K562 (cell line): Measurements from ENCODE around the gene GTF2H4. TPM values are rescaled to one million over a fixed set of nuclear protein-coding genes. Genes with fewer than 3 reads are reported as not detected.

Source experiments
- ATAC-seq: fragments of 200-7000 bp; cut with Tn5 transposase; 3 replicates; pipeline ENCODE4 v1.9.1; 2020; ENCODE audit warnings: moderate library complexity
- BruUV-seq: library from RNA; stranded (reverse); fragments of 400-500 nt; replicated peaks from 2 replicates; lab custom pipeline; 2021; lab: Mats Ljungman, UMichigan
- CTCF ChIA-PET: fragments of 300-600 bp; formaldehyde crosslinking; extraction: SDS; loops from one replicate; lab custom pipeline; 2021; ENCODE audit warnings: low intra/inter-chr PET ratio; lab: Yijun Ruan, JAX
- POLR2A ChIA-PET: fragments of 300-600, 350-650 bp; sonication (Branson Sonifier 250); formaldehyde crosslinking; extraction: SDS; loops from one replicate; lab custom pipeline; 2021; ENCODE audit warnings: antibody characterized with exemption, inconsistent platforms; lab: Yijun Ruan, JAX
- DNase-seq, 4 experiments: peaks; one replicate each; pipeline versions ENCODE4 v3.0.0 to v3.0.0-alpha.2; 2011 to 2018; ENCODE audit warnings: low spot score in 3 of 4, mixed read lengths in 3 of 4; ENCODE audit errors: extremely low read depth in 1 of 4
- FAIRE-seq: peaks from 2 replicates; lab custom pipeline; 2011; peaks lifted over from hg19 to GRCh38; lab: Jason Lieb, UNC
- H2AFZ ChIP-seq: 2 replicates; pipeline ENCODE4 v1.6.0; 2011; ENCODE audit warnings: low read depth, low read length, control low read depth, inconsistent platforms
- H3K27ac ChIP-seq: fragments of 200-600 bp; 3 replicates; pipeline ENCODE4 v1.8.0; 2011; ENCODE audit warnings: low read depth, mild to moderate bottlenecking, control low read depth, inconsistent platforms, low read length, moderate library complexity, mixed read lengths; ENCODE audit errors: extremely low read depth
- H3K27me3 ChIP-seq, 2 experiments: fragments of 300-600 bp in 1 of 2; 2 replicates in 1 of 2; 3 replicates in 1 of 2; pipeline versions ENCODE4 v1.6.0 to v1.8.0; 2011; ENCODE audit warnings: inconsistent platforms in 2 of 2, low read length in 2 of 2, mild to moderate bottlenecking in 1 of 2, mixed read lengths in 1 of 2, moderate library complexity in 1 of 2; ENCODE audit not compliant: control insufficient read depth in 2 of 2, insufficient read depth in 2 of 2
- H3K36me3 ChIP-seq: fragments of 300-600 bp; 3 replicates; pipeline ENCODE4 v1.8.0; 2011; ENCODE audit warnings: mild to moderate bottlenecking, low read length, inconsistent platforms; ENCODE audit not compliant: control insufficient read depth, insufficient read depth
- H3K4me1 ChIP-seq, 2 experiments: fragments of 200-600 bp in 1 of 2; replicated peaks in 1 of 2; 2 replicates in 1 of 2; 3 replicates in 1 of 2; pipeline versions ENCODE4 v1.5.1 to v1.8.0; 2011; ENCODE audit warnings: inconsistent platforms in 2 of 2, low read length in 2 of 2, mild to moderate bottlenecking in 1 of 2, mixed read lengths in 1 of 2, moderate library complexity in 1 of 2; ENCODE audit not compliant: control insufficient read depth in 2 of 2, insufficient read depth in 2 of 2
- H3K4me2 ChIP-seq: 2 replicates; pipeline ENCODE4 v1.6.1; 2011; ENCODE audit warnings: low read length, control low read depth, inconsistent platforms, mixed read lengths; ENCODE audit not compliant: insufficient read depth
- H3K4me3 ChIP-seq: fragments of 200-600 bp; sonication (generic), shearing (Covaris generic); 2 replicates; pipeline ENCODE4 v1.5.1; 2016; ENCODE audit warnings: control low read depth, inconsistent platforms
- H3K79me2 ChIP-seq: fragments of 200-600 bp; 3 replicates; pipeline ENCODE4 v1.8.0; 2011; ENCODE audit warnings: low read length, inconsistent platforms; ENCODE audit not compliant: control insufficient read depth, insufficient read depth
- H3K9ac ChIP-seq, 2 experiments: 2 replicates each; pipeline versions ENCODE4 v1.6.0 to v1.6.1; 2011; ENCODE audit warnings: low read depth in 2 of 2, low read length in 2 of 2, control low read depth in 1 of 2, inconsistent platforms in 1 of 2, mild to moderate bottlenecking in 1 of 2, mixed read lengths in 1 of 2; ENCODE audit not compliant: insufficient read depth in 1 of 2
- H3K9me1 ChIP-seq: one replicate; pipeline ENCODE4 v1.6.0; 2011; ENCODE audit warnings: inconsistent platforms, mild to moderate bottlenecking, low read length, moderate library complexity; ENCODE audit not compliant: control insufficient read depth, insufficient read depth
- H3K9me3 ChIP-seq: replicated peaks from 2 replicates; pipeline ENCODE4 v1.5.1; 2011; ENCODE audit warnings: low read depth, low read length, inconsistent platforms; ENCODE audit not compliant: control insufficient read depth, insufficient read depth
- H4K20me1 ChIP-seq: replicated peaks from 2 replicates; pipeline ENCODE4 v1.6.1; 2011; ENCODE audit warnings: low read length, inconsistent platforms, mixed read lengths; ENCODE audit not compliant: control insufficient read depth, insufficient read depth
- DPF2 ChIP-seq: fragments of 450-650 bp; IDR thresholded peaks from 2 replicates; pipeline ENCODE4 v1.6.1; 2016
- EWSR1 ChIP-seq: fragments of 450-650 bp; IDR thresholded peaks from 2 replicates; pipeline ENCODE4 v1.6.1; 2018; ENCODE audit warnings: borderline replicate concordance, mild to moderate bottlenecking, low read depth, moderate library complexity; ENCODE audit not compliant: partially characterized antibody
- EZH2 ChIP-seq: IDR thresholded peaks from 2 replicates; pipeline ENCODE4 v1.6.1; 2012; ENCODE audit warnings: low read depth, mild to moderate bottlenecking, inconsistent platforms, low read length, borderline replicate concordance
- HDAC8 ChIP-seq: fragments of 450-650 bp; IDR thresholded peaks from 2 replicates; pipeline ENCODE4 v1.6.1; 2016; ENCODE audit warnings: mild to moderate bottlenecking, missing genetic modification characterization, moderate library complexity, missing compliant biosample characterization
- HMG20B ChIP-seq: fragments of 250-450 bp; sonication (Bioruptor Pico); IDR thresholded peaks from 2 replicates; pipeline ENCODE4 v1.5.0; 2021; ENCODE audit warnings: mild to moderate bottlenecking
- IRF2 ChIP-seq: sonication (generic); formaldehyde crosslinking; IDR thresholded peaks from 2 replicates; pipeline ENCODE4 v1.8.1; 2022; ENCODE audit warnings: mild to moderate bottlenecking, missing genetic modification reagents
- KLF16 ChIP-seq: IDR thresholded peaks from 2 replicates; pipeline ENCODE4 v1.6.1; 2016; ENCODE audit warnings: antibody characterized with exemption
- MBD2 ChIP-seq: sonication (generic); IDR thresholded peaks from 2 replicates; pipeline ENCODE4 v1.6.1; 2016; ENCODE audit warnings: low read depth, borderline replicate concordance
- MEF2D ChIP-seq: conservative IDR thresholded peaks from 2 replicates; pipeline ENCODE4 v1.6.1; 2016; ENCODE audit warnings: low read depth, missing genetic modification characterization, missing compliant biosample characterization
- TCF3 ChIP-seq: sonication (generic); formaldehyde crosslinking; IDR thresholded peaks from 2 replicates; pipeline ENCODE4 v1.4.0; 2020; ENCODE audit warnings: mild to moderate bottlenecking, missing genetic modification reagents
- ZBTB11 ChIP-seq, 3 experiments: fragments of 200-800 bp in 1 of 3; fragments of 250-450 bp in 1 of 3; fragments of 450-650 bp in 1 of 3; sonication (Bioruptor Pico) in 1 of 3; sonication (Bioruptor generic) in 1 of 3; formaldehyde crosslinking in 1 of 3; IDR thresholded peaks; 2 replicates each; pipeline versions ENCODE4 v1.6.1 to v1.8.0; 2016 to 2022; ENCODE audit warnings: mild to moderate bottlenecking in 2 of 3, missing genetic modification characterization in 2 of 3, missing compliant biosample characterization in 1 of 3, moderate library complexity in 1 of 3
- ZBTB9 ChIP-seq: fragments of 450-650 bp; formaldehyde crosslinking; IDR thresholded peaks from 2 replicates; pipeline ENCODE4 v1.4.0; 2020; ENCODE audit warnings: mild to moderate bottlenecking, moderate library complexity
- ZNF134 ChIP-seq: fragments of 250-450 bp; sonication (Bioruptor Pico); conservative IDR thresholded peaks from 2 replicates; pipeline ENCODE4 v1.4.0; 2020
- ZNF639 ChIP-seq, 2 experiments: fragments of 200-800 bp in 1 of 2; sonication (Bioruptor generic) in 1 of 2; sonication (generic) in 1 of 2; formaldehyde crosslinking in 1 of 2; IDR thresholded peaks in 1 of 2; conservative IDR thresholded peaks in 1 of 2; 2 replicates each; pipeline versions ENCODE4 v1.5.0 to v1.6.1; 2016 to 2020; ENCODE audit warnings: missing compliant biosample characterization in 1 of 2, missing genetic modification characterization in 1 of 2, missing genetic modification reagents in 1 of 2
- WGBS: fragments of 100-300 bp; shearing (Covaris generic); methylation state at CpG from one replicate; pipeline ENCODE4 v1.1.6; 2016; ENCODE audit warnings: low coverage, mixed read lengths; ENCODE audit not compliant: insufficient coverage; ENCODE audit errors: missing lambda C conversion rate; 5-methylcytosine and 5-hydroxymethylcytosine counted together
- in situ Hi-C: fragments of 300-500 bp; cut with MboI; formaldehyde crosslinking; loops from 4 replicates; pipeline ENCODE4 v1.15.0; 2018; ENCODE audit warnings: inconsistent platforms, mixed read lengths
- intact Hi-C: fragments of 100-400 bp; cut with micrococcal nuclease; formaldehyde crosslinking; loops from 2 replicates; pipeline ENCODE4 v1.14.2; 2022
- polyA plus RNA-seq, 8 experiments: library from polyadenylated mRNA; depleted of rRNA in 4 of 8; stranded (reverse) in 5 of 8; unstranded in 3 of 8; fragments of >200 nt; fragmentation: Nextera tagmentation in 2 of 8; fragmentation: Illumina TruSeq in 1 of 8; extraction: Ambion mirVana in 2 of 8; extraction: Trizol in 1 of 8; gene quantifications; 2 replicates each; pipeline versions ENCODE4 v1.2.1 to v1.2.3, GENCODE V29; 2011 to 2014; ENCODE audit warnings: inconsistent platforms in 1 of 8, missing spikeins in 1 of 8
- total RNA-seq, 7 experiments: library from RNA; depleted of rRNA in 6 of 7; stranded (reverse); fragments of >200 nt in 6 of 7; fragmentation: Illumina TruSeq in 2 of 7; extraction: Trizol in 2 of 7; gene quantifications; 2 replicates each; pipeline versions ENCODE4 v1.2.1 to v1.2.3, GENCODE V29; 2011 to 2021; ENCODE audit warnings: low replicate concordance in 1 of 7

The GTF2H4 gene
- total and polyA plus RNA-seq, 9 of the 15 experiments (the other 6 are each of a cell fraction or from before 2014, with no cell fraction given), result 3.6 to 86.1 (median 39.6) TPM

- 49% methylated on average over 8 of the region's 8 CpGs for WGBS
- Histone ChIP-seq H4K20me1 (no peaks in the 10 kb centered on the region), H3K9ac (no peak overlapping the region), H3K27me3 (no peaks in the 10 kb centered on the region), H3K36me3 (no peaks in the 10 kb centered on the region), H3K4me1 (peaks cover 74 to 77% of the 10 kb centered on the region in 2 experiments), H3K79me2 (peaks cover 5% of the 10 kb centered on the region), H3K4me3 (no peak overlapping the region), H3K4me2 (peak overlapping the region; percentile 20; the same call in 1 of the 2 replicates), H3K9me1 (no peaks in the 10 kb centered on the region), H2AFZ (peak overlapping the region; percentile 12; the same call in 1 of the 2 replicates), H3K27ac (peak overlapping the region; percentile 18; the same call in 1 of the 3 replicates), H3K9me3 (no peaks in the 10 kb centered on the region)
- intact Hi-C loops (loop anchor here (5.0 kb wide), 1 partner anchor 202 kb away; no protein-coding TSS in a partner anchor), in situ Hi-C loops (loop anchor here (5.0 kb wide), 1 partner anchor 138 kb away; the partner anchor contains the start of genes FLOT1 and IER3)
- no TSS peak for BruUV-seq
- peak; percentile 76 for FAIRE-seq
- POLR2A ChIA-PET, result interaction anchor here (0.6 to 1.7 kb wide), 6 partner anchors 9 to 140 kb away, joined by 3 to 6 read pairs (median 4); no protein-coding TSS in a partner anchor
- CTCF ChIA-PET, result interaction anchor here (1.0 kb wide), 1 partner anchor 51 kb away, joined by 3 read pairs; no protein-coding TSS in a partner anchor
- DNase-seq, result peak in 3 of 4 experiments; percentile 48 to 83 (median 67)
- no peak for ATAC-seq
- peak; percentile 81 for TF ChIP-seq KLF16
- TF ChIP-seq DPF2, result peak; percentile 87
- peak in 1 of 3 experiments; percentile 52; a peak in 2 of 6 replicates for TF ChIP-seq ZBTB11 (CRISPR knock-in tag; IDR thresholded peaks at IDR 0.05)
- no peak for TF ChIP-seq EZH2
- TF ChIP-seq IRF2 (CRISPR knock-in tag), result no peak
- no peak for TF ChIP-seq HDAC8 (tag)
- no peak for TF ChIP-seq ZNF639 (CRISPR knock-in tag; conservative IDR thresholded peaks at IDR 0.05 in 1 of 2, IDR thresholded peaks at IDR 0.05 in 1 of 2)
- peak; percentile 63; the same call in 1 of the 2 replicates for TF ChIP-seq MEF2D (tag)
- no peak for TF ChIP-seq EWSR1
- peak; percentile 80 for TF ChIP-seq TCF3 (CRISPR knock-in tag)
- TF ChIP-seq ZNF134 (CRISPR knock-in tag), result no peak
- TF ChIP-seq ZBTB9 (CRISPR knock-in tag), result no peak
- TF ChIP-seq MBD2, result no peak
- TF ChIP-seq HMG20B (CRISPR knock-in tag), result no peak
Observed at GRCh38 chr6:30879684-30880427, 28.2 kb upstream of the GTF2H4 start.
